Mammary epithelial cell (primary cell): ENCODE data around the gene AKIP1.

Experiments
- EZH2 ChIP-seq: IDR thresholded peaks from 2 replicates; pipeline ENCODE4 v1.6.1; 2012; ENCODE audit warnings: low read length, inconsistent platforms, borderline replicate concordance
- TF ChIP-seq, protein P1 (sequence below), 2 donors: IDR thresholded peaks in 1 of 2; conservative IDR thresholded peaks in 1 of 2; 2 replicates each; pipeline ENCODE4 v1.5.1; 2011 to 2012; ENCODE audit warnings: inconsistent platforms in 2 of 2, low read length in 2 of 2, mild to moderate bottlenecking in 2 of 2, control low read depth in 1 of 2, low read depth in 1 of 2; ENCODE audit not compliant: insufficient read depth in 1 of 2; ENCODE audit errors: extremely low read depth in 1 of 2

DNA sequence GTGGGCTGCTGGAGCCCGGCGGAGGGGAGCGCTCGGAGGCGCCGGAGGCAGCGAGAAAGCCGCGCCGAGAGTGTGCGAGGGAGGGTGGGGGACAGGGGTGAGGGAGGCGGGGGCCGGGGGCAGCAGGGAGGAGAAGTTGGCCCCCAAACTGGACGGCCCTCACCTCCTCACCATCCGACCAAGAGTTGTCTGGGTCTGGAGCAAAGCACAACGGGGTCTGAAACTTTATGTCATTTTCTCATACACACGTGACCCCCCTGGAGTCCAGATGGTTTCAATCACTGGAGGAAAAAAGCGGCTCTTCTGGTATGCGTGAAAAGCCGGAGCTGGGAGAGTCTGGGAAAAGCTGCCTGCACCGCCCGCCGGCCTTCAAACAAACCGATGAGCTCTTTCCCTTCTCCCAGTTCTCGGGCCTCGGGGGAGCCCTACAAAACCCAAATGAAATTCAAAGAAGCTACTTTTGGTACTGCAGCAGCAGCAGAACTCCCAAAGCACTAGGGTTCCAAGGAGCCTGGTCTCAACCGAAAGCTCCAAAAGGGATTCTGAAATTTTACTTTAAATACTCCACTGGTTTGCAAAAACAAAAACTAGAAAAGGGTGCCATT, 39.7 kb upstream of the AKIP1 start:
- TF ChIP-seq, protein P1, sequence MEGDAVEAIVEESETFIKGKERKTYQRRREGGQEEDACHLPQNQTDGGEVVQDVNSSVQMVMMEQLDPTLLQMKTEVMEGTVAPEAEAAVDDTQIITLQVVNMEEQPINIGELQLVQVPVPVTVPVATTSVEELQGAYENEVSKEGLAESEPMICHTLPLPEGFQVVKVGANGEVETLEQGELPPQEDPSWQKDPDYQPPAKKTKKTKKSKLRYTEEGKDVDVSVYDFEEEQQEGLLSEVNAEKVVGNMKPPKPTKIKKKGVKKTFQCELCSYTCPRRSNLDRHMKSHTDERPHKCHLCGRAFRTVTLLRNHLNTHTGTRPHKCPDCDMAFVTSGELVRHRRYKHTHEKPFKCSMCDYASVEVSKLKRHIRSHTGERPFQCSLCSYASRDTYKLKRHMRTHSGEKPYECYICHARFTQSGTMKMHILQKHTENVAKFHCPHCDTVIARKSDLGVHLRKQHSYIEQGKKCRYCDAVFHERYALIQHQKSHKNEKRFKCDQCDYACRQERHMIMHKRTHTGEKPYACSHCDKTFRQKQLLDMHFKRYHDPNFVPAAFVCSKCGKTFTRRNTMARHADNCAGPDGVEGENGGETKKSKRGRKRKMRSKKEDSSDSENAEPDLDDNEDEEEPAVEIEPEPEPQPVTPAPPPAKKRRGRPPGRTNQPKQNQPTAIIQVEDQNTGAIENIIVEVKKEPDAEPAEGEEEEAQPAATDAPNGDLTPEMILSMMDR (conservative IDR thresholded peaks at IDR 0.05 in 1 of 2, IDR thresholded peaks at IDR 0.05 in 1 of 2; ENCODE audit: extremely low read depth in 1 of 2, insufficient read depth in 1 of 2, low read depth in 1 of 2, low read length in 2 of 2): no peak
- TF ChIP-seq EZH2: no peak
